ENCODE results near the gene STUM.
"Not testable (repeated sequence)": the region's sequence is repeated elsewhere in the genome, so short reads cannot be mapped to it uniquely, and the experiment has no call there.

STUM gene

DNA sequence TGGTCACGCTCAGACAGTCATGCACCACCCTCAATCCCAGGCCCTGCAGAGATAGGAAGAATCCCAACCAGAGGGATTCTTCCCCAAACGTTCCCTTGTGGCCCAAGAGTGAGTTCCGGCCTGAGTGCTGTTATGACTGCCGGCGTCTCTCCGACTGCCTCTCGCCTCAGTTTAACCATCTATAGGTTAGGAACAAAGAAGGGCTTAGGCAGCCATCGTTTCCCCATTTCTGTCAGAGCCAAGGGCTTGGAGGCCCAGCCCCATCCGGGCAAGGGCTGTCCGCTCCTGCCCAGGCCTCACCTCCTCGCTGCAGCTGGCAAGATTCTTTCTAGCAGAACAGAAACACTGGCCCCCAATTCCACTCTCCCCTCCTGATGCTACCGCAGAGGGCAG lies 58.7 kb downstream of the STUM start:
- TF ChIP-seq, protein P1, sequence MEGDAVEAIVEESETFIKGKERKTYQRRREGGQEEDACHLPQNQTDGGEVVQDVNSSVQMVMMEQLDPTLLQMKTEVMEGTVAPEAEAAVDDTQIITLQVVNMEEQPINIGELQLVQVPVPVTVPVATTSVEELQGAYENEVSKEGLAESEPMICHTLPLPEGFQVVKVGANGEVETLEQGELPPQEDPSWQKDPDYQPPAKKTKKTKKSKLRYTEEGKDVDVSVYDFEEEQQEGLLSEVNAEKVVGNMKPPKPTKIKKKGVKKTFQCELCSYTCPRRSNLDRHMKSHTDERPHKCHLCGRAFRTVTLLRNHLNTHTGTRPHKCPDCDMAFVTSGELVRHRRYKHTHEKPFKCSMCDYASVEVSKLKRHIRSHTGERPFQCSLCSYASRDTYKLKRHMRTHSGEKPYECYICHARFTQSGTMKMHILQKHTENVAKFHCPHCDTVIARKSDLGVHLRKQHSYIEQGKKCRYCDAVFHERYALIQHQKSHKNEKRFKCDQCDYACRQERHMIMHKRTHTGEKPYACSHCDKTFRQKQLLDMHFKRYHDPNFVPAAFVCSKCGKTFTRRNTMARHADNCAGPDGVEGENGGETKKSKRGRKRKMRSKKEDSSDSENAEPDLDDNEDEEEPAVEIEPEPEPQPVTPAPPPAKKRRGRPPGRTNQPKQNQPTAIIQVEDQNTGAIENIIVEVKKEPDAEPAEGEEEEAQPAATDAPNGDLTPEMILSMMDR (IDR thresholded peaks at IDR 0.05; ENCODE audit: low read depth, low read length, missing control alignments), result no peak
- no peak overlapping the region for H3K4me3 ChIP-seq (replicated peaks; ENCODE audit: low read depth, low read length)
- DNase-seq (ENCODE audit: extremely low read depth, low read depth), result no peak

DNA sequence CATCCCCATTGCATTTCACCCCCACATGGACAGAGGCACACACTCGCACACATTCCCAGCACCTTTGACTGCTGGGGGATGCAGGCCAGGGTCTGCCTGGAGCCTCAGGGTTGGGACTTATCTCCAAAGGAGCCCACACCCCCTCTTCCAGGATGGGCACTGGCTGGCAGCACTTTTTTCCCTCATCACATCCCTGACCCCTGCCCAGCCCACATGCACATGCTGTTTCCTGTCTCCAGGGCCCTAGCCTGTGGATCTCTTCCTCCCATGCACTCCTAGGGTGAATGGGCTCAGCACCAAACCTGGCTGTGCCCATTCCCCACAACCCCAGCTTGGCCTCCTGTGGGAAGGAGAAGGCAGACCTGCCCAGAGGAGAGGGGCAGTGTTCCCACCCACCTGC lies 59.3 kb downstream of the STUM start:
- DNase-seq (ENCODE audit: extremely low read depth, low read depth), result no peak
- TF ChIP-seq, protein P1 (IDR thresholded peaks at IDR 0.05; ENCODE audit: low read depth, low read length, missing control alignments), result no peak

DNA sequence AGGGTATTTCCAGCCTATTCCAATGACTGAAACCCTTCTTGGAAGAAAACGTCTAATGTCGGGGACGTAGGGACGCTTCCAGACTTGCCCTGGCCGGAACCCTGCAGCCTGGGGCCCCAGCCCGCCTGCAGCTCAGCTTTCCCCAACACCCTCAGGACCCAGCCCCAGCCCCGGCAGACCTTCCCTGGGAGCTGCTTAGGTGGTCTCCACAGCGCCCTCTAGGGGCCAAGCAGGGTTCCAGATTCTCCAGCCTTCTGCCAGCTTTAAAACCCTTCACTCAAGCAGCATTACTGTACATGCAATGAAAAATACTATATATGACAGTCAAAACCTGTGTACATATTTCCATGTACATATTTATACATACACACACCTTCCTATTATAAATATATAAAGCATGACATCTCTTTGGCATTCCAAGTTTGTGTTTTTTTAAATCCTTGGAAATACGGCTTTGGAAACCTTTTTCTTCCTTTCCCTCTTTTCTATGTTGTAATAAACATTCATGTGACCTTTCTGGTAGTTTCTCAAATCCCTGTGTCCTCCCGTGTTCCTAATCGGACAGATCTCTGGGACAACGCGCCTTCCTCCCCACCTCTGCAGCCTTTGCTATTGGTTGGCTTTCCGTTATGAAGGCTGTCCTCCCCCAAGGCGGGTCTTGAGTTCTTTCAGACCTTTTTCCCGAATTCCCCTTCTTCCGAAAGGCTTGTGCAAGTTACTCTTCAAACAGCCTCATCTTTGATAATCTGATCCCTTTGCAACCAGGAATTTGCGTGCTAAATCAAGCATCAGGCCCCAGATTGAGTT lies 60.3 kb downstream of the STUM start:
- TF ChIP-seq, protein P1 (IDR thresholded peaks at IDR 0.05; ENCODE audit: low read depth, low read length, missing control alignments), result peak; percentile 91
- peak; percentile 20 for DNase-seq (ENCODE audit: extremely low read depth, low read depth)
- H3K4me3 ChIP-seq (replicated peaks; ENCODE audit: low read depth, low read length), result no peak overlapping the region

More for the DNA sequence above, 59.3 kb downstream of the STUM start:
- H3K4me3 ChIP-seq (replicated peaks; ENCODE audit: low read depth, low read length), result no peak overlapping the region

DNA sequence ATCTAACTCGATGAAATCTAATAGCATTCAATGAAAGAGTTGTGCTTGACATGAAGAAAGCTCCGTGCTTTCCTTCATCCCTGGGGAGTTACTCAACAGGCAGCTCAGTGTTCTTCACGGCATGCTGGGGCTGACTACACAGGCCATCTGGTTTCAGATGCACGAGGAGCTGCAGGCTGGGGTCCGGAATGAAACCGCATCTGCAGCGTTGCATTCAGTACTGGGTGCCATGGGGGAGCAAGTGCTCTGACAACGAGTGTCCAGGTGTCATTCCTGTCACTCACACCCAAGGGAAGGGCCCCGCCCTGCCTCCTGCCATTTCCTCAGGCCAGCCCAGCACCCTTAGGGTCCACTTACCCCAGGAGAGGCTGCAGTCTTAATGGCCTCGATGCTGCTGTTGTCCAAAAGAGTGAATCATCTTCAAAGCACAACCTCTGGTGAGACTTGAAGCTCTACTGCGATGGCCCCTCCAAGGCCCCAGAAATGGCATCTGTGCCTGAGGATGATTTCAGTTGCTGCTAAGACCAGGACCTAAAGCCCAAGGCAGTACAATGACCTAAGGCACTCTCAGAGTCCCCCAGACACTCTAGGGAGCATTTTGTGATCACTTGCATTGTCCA lies 61.4 kb downstream of the STUM start:
- TF ChIP-seq, protein P1 (IDR thresholded peaks at IDR 0.05; ENCODE audit: low read depth, low read length, missing control alignments), result no peak
- H3K4me3 ChIP-seq (replicated peaks; ENCODE audit: low read depth, low read length), result no peak overlapping the region
- no peak for DNase-seq (ENCODE audit: extremely low read depth, low read depth)

DNA sequence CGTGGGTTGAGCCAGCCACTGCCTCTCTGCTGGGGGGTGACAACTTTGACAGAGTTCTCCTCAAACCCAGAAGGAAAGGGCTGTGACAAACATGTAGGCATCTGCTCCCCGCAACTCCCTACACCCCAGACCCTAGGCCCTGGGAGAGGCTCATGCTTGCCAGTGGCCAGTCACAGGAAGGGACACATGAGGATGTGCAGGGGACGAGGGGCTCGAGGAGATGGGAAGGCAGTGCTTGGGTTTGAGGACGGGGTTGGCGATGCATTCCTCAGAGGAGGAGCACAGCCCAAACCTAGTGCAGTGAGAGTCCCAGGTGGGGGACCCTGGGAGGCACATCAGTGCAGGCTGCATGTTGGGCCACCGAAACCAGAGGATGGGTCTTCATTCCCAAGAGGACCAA lies 62.1 kb downstream of the STUM start:
- H3K4me3 ChIP-seq (replicated peaks; ENCODE audit: low read depth, low read length), result no peak overlapping the region
- DNase-seq (ENCODE audit: extremely low read depth, low read depth), result no peak
- TF ChIP-seq, protein P1 (IDR thresholded peaks at IDR 0.05; ENCODE audit: low read depth, low read length, missing control alignments), result no peak

DNA sequence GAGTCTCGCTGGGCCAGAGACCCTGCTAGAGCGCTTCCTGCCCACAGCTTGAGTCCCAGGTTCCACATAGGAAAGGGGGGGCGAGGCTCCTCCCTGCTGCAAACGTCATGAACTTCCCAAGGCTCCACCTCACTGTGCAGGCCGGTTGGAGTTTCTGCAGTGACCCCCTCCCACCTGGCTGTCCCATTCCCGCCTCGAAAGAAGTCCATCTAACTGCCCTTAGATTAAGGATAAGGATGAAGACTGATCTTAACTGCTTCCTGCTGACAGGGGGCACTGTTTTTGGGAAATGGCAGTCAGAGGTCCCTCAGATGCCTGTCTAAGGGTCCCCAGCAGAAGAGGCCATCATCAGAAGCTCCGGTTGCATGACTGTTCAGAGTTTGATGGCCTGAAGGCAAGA lies 62.7 kb downstream of the STUM start:
- TF ChIP-seq, protein P1 (IDR thresholded peaks at IDR 0.05; ENCODE audit: low read depth, low read length, missing control alignments), result peak; percentile 4
- H3K4me3 ChIP-seq (replicated peaks; ENCODE audit: low read depth, low read length), result no peak overlapping the region
- DNase-seq (ENCODE audit: extremely low read depth, low read depth), result no peak

DNA sequence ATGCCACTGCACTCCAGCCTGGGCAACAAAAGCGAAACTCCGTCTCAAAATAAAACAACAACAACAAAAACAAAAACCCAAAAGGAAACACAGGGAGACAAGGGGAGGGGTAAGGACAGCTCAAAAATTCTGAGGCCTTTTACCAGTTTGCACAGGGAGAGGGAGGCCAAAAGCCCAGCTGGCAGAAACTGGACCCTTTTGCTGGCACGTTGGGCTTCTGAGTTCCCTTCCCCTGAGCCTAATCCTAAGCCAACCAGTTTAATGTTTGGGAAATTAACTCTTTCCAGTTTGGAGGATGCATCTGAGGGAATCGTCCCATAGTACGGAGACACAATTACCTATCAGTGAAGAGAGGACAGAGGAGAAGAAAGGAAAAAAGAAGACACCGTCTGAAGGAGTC lies 63.4 kb downstream of the STUM start:
- DNase-seq (ENCODE audit: extremely low read depth, low read depth); H3K4me3 ChIP-seq (replicated peaks; ENCODE audit: low read depth, low read length): not testable (repeated sequence)

Data from HFF-Myc (cell line).